Dermis blood vessel endothelial cell (primary cell): ENCODE measurements around the gene DOK4. TPM values are rescaled to one million over a fixed set of nuclear protein-coding genes. Genes with fewer than 3 reads are reported as not detected.

Experiments used
- DNase-seq: peaks from one replicate; pipeline ENCODE4 v3.0.0; 2010
- total RNA-seq: library from RNA; depleted of rRNA; stranded (reverse); fragments of >200 nt; gene quantifications from 2 replicates; pipeline ENCODE4 v1.2.3, GENCODE V29; 2014

DOK4 gene
- total RNA-seq, 1 donor from 2014 or later = 21.4 TPM

GRCh38 chr16:57476546-57477410, 9.5 kb downstream of the DOK4 start:
- DNase-seq = no peak

- DNase-seq = peak; percentile 81
These were observed 10.5 kb downstream of the DOK4 start for GRCh38 chr16:57475711-57476339.

GRCh38 chr16:57474671-57475661, 11.3 kb downstream of the DOK4 start:
- no peak for DNase-seq

- DNase-seq = no peak
These were observed 12.4 kb downstream of the DOK4 start for GRCh38 chr16:57473906-57474305.

- DNase-seq = no peak
These were observed 13.0 kb downstream of the DOK4 start for GRCh38 chr16:57473176-57473840.

- no peak for DNase-seq
These were observed 13.6 kb downstream of the DOK4 start for GRCh38 chr16:57472665-57473060.

- DNase-seq = no peak
These were observed 14.2 kb downstream of the DOK4 start for GRCh38 chr16:57471852-57472664.

GRCh38 chr16:57471209-57471608, 15.1 kb downstream of the DOK4 start:
- DNase-seq = no peak

GRCh38 chr16:57470711-57471110, 15.6 kb downstream of the DOK4 start:
- DNase-seq = peak; percentile 59

- DNase-seq = no peak
These were observed 16.3 kb downstream of the DOK4 start for GRCh38 chr16:57469917-57470470.

GRCh38 chr16:57469046-57469445, 17.2 kb downstream of the DOK4 start:
- no peak for DNase-seq

- no peak for DNase-seq
These were observed 17.9 kb downstream of the DOK4 start for GRCh38 chr16:57468346-57468745.

- no peak for DNase-seq
These were observed 21.8 kb downstream of the DOK4 start for GRCh38 chr16:57464523-57464922.

GRCh38 chr16:57462978-57463362, 23.3 kb downstream of the DOK4 start:
- peak; percentile 32 for DNase-seq

GRCh38 chr16:57462209-57462977, 23.9 kb downstream of the DOK4 start, which contains the start of gene POLR2C:
POLR2C (plus strand) TSS chr16:57462679; CDS start chr16:57462725, 46 bp downstream.
- DNase-seq = peak; percentile 94

GRCh38 chr16:57452021-57452420, 34.3 kb downstream of the DOK4 start:
- no peak for DNase-seq

GRCh38 chr16:57447186-57447962, 38.9 kb downstream of the DOK4 start, which contains the start of the genes CIAPIN1 and COQ9:
CIAPIN1 (minus strand) TSS chr16:57447385; CDS start chr16:57440928, 6,457 bp downstream.
COQ9 (plus strand) TSS chr16:57447479; CDS start chr16:57447506, 27 bp downstream.
- DNase-seq = peak; percentile 97

- peak; percentile 64 for DNase-seq
These were observed 39.6 kb downstream of the DOK4 start for GRCh38 chr16:57446531-57447185.
